OCI-LY3 (cell line): ENCODE measurements around the gene KLHL30.

Experiments used
- H2AFZ ChIP-seq: fragments of 200-600, 300-600 bp; shearing (Covaris generic); 2 replicates; pipeline ENCODE4 v1.6.0; 2014; ENCODE audit warnings: antibody characterized with exemption, low read depth, low read length
- H3K27ac ChIP-seq: fragments of 200-600, 300-600 bp; sonication (generic); 2 replicates; pipeline ENCODE4 v1.5.1; 2014; ENCODE audit warnings: mild to moderate bottlenecking, low read length, moderate library complexity, mixed read lengths
- H3K27me3 ChIP-seq: fragments of 200-600, 300-600 bp; sonication (generic); 2 replicates; pipeline ENCODE4 v1.6.1; 2014; ENCODE audit warnings: low read depth, low read length, mixed read lengths
- H3K36me3 ChIP-seq: fragments of 200-600, 300-600 bp; sonication (generic); replicated peaks from 2 replicates; pipeline ENCODE3; 2014; ENCODE audit warnings: low read depth, low read length, mixed read lengths
- H3K4me1 ChIP-seq: fragments of 300-600, 200-600 bp; sonication (generic); 2 replicates; pipeline ENCODE4 v1.6.1; 2014; ENCODE audit warnings: low read length, mixed read lengths
- H3K4me2 ChIP-seq: fragments of 200-600, 300-600 bp; sonication (generic); 2 replicates; pipeline ENCODE4 v1.6.1; 2014; ENCODE audit warnings: low read length, mixed read lengths
- H3K4me3 ChIP-seq: fragments of 300-600, 200-600 bp; sonication (generic); 2 replicates; pipeline ENCODE4 v1.5.1; 2014; ENCODE audit warnings: antibody characterized with exemption, mild to moderate bottlenecking, low read length, moderate library complexity
- H3K79me2 ChIP-seq: fragments of 300-600, 200-600 bp; shearing (Covaris generic); 2 replicates; pipeline ENCODE4 v1.6.1; 2014; ENCODE audit warnings: mild to moderate bottlenecking, low read length, mixed read lengths
- H3K9ac ChIP-seq: fragments of 300-600, 200-600 bp; shearing (Covaris generic); 2 replicates; pipeline ENCODE4 v1.6.0; 2014; ENCODE audit warnings: mild to moderate bottlenecking, low read length, moderate library complexity
- H3K9me3 ChIP-seq: fragments of 200-600, 300-600 bp; shearing (Covaris generic); 2 replicates; pipeline ENCODE4 v1.6.1; 2014; ENCODE audit warnings: low read length, mixed read lengths; ENCODE audit not compliant: insufficient read depth
- H4K20me1 ChIP-seq: fragments of 200-600, 300-600 bp; sonication (generic); 2 replicates; pipeline ENCODE4 v1.6.1; 2016; ENCODE audit warnings: low read length, mixed read lengths; ENCODE audit not compliant: insufficient read depth
- CTCF ChIP-seq: fragments of 200-600, 300-600 bp; sonication (generic); IDR thresholded peaks from 2 replicates; pipeline ENCODE4 v1.5.1; 2014; ENCODE audit warnings: antibody characterized with exemption, low read length, low read depth
- EZH2phosphoT487 ChIP-seq: fragments of 200-600 bp; shearing (Covaris generic); IDR thresholded peaks from 2 replicates; pipeline ENCODE4 v1.6.1; 2018; ENCODE audit warnings: antibody characterized with exemption, mixed run types, low read depth

Gene KLHL30

GRCh38 chr2:238165288-238165921 lies 26.9 kb downstream of the KLHL30 start:
- Histone ChIP-seq H3K27me3 (no peaks in the 10 kb centered on the region), H3K79me2 (no peaks in the 10 kb centered on the region), H4K20me1 (no peaks in the 10 kb centered on the region), H3K4me2 (no peak overlapping the region), H3K4me1 (peaks cover 12% of the 10 kb centered on the region), H3K9ac (no peak overlapping the region), H3K9me3 (no peaks in the 10 kb centered on the region), H3K27ac (no peak overlapping the region), H2AFZ (no peak overlapping the region), H3K4me3 (no peak overlapping the region), H3K36me3 (peaks cover 4% of the 10 kb centered on the region)
- no peak for TF ChIP-seq EZH2phosphoT487
- TF ChIP-seq CTCF = no peak

- TF ChIP-seq CTCF (no peak), EZH2phosphoT487 (no peak)
- no peaks in the 10 kb centered on the region for H3K79me2 ChIP-seq
- H3K36me3 ChIP-seq = peaks cover 4% of the 10 kb centered on the region
- H3K4me3 ChIP-seq = no peak overlapping the region
- no peaks in the 10 kb centered on the region for H4K20me1 ChIP-seq
- no peak overlapping the region for H2AFZ ChIP-seq
- H3K4me1 ChIP-seq = peaks cover 3% of the 10 kb centered on the region; the same call in 1 of the 2 replicates
- H3K9ac ChIP-seq = no peak overlapping the region
- no peak overlapping the region for H3K27ac ChIP-seq
- H3K9me3 ChIP-seq = no peaks in the 10 kb centered on the region
- H3K4me2 ChIP-seq = no peak overlapping the region
- H3K27me3 ChIP-seq = no peaks in the 10 kb centered on the region
Observed at GRCh38 chr2:238166391-238167343, 28.2 kb downstream of the KLHL30 start.

GRCh38 chr2:238167344-238167715 lies 28.9 kb downstream of the KLHL30 start:
- no peak overlapping the region for H3K4me2 ChIP-seq
- H3K4me1 ChIP-seq = peaks cover 3% of the 10 kb centered on the region; the same call in 1 of the 2 replicates

More at GRCh38 chr2:238167344-238167715, 28.9 kb downstream of the KLHL30 start:
- Histone ChIP-seq H3K9ac (no peak overlapping the region), H3K27ac (no peak overlapping the region), H2AFZ (no peak overlapping the region), H3K9me3 (no peaks in the 10 kb centered on the region), H4K20me1 (no peaks in the 10 kb centered on the region), H3K36me3 (peaks cover 4% of the 10 kb centered on the region), H3K27me3 (no peaks in the 10 kb centered on the region), H3K4me3 (no peak overlapping the region), H3K79me2 (no peaks in the 10 kb centered on the region)
- TF ChIP-seq CTCF (no peak), EZH2phosphoT487 (no peak)
